ENCODE data around the gene RHOJ. TPM values are rescaled to one million over a fixed set of nuclear protein-coding genes. Genes with fewer than 3 reads are reported as not detected.
"Not testable (repeated sequence)": the region's sequence is repeated elsewhere in the genome, so short reads cannot be mapped to it uniquely, and the experiment has no call there.

RHOJ gene
- total RNA-seq: 10 to 100 TPM; 19.8 to 22.8 TPM
- long read RNA-seq, donor 1, partial matches to known transcripts: 1 of 9 reads
- long read RNA-seq, donor 1, other reads (novel, unspliced or antisense): 6 of 9 reads
- long read RNA-seq, donor 2, partial matches to known transcripts: 1 of 8 reads
- long read RNA-seq, donor 2, other reads (novel, unspliced or antisense): 3 of 8 reads

DNA sequence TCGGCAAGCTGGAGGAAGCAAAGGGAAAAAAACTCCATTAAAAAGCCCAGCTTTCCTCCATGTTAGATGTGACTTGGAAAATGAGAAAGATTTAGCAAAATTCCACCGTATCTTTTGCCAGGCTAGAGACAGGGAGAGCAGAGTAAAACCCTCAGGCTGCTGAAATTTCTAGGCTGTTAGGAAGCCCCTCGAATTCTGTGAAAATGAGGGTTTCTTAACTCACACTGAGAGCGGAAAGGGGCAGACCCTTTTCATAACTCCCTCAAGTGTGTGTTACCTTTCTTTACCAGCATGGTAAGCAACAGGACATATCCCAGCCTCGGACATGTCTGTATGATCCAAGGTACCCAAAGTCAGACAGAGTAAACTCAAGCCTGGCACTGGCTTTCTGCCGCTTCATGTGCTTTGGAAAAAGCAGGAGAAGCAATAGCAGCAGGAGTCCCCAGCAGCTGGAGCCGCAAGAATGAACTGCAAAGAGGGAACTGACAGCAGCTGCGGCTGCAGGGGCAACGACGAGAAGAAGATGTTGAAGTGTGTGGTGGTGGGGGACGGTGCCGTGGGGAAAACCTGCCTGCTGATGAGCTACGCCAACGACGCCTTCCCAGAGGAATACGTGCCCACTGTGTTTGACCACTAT lies at the start of gene RHOJ:
Gene RHOJ, plus strand, starts transcription at position 37 of the 637 bp plus-strand sequence. Its CDS starts 427 bp downstream, at position 464.
- no peak for DNase-seq (ENCODE audit: low spot score)
- intact Hi-C loops (cut with DNase I): no loop called here

DNA sequence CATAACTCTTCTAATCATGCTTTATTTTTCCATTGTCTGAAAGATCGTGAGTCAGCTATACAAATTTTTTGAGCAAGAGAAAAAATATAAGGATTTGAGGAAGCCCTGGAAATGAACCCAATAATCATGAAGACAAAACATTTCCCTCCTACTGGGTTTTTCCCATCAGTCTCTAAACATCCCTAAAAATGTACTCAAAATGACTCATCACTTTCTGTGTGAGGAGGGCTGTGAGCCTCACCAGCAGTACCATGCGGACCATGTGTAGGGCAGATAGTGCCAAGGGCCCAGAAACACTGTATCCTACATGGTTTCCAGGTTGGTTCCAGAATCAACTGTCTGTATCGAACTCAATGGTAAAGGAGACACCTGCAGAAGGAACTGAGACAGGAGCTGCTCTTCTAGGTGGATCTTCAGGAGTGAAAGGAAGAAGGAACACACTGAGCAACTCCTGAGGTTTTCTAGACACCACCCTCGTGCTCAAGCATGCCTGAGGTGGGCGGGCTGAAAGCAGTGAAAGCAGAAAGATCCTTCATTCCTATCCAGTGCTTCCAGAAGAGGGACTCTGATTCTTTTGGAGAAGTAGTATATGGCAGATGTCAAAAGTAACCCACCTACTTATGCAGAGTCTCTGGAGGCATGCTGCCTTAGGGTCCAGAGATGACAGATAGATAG lies 48.6 kb upstream of the RHOJ start:
- intact Hi-C loops (cut with DNase I): no loop called here
- no peak for DNase-seq (ENCODE audit: low spot score)

DNA sequence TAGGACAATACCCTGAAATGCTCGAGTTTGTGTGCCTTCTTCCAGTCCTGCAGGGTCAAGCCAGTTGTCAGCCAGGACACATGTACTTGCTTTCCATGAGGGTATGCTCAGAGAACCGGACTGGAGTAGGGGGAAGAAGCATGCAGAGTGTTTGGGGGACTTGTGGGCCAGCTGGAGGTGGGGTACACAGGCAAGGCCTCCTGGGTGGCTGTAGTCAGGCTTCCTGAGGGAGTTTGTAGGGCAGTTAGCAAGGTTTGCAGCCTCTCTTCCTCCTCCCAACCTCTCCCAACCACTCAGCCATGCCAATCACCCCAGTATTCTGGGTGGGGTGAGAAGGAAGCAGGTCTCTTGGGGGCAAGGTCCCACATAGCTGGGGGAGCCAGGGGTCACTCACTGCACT lies 47.0 kb upstream of the RHOJ start:
- no peak for DNase-seq (ENCODE audit: low spot score)
- intact Hi-C loops (cut with DNase I): no loop called here

DNA sequence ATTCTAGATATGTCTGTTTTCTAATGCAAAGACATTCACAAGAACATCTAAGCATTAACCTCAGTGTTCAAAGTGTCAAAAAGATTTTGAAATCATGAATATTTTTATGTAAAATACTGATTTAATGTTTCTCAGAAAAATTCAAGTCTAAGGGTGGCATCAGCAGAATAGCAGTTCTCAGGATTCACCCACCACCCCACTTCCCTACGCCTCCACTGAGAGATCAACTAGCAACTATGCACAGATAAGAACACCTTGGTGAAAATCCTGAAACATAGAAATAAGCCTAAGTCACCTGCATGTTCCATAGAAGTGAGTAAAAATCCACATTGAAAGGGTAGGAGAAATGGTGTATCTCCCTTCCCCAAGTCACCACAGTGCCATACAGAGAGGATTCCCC lies 40.9 kb upstream of the RHOJ start:
- no peak for DNase-seq (ENCODE audit: low spot score)
- intact Hi-C loops (cut with DNase I): no loop called here

DNA sequence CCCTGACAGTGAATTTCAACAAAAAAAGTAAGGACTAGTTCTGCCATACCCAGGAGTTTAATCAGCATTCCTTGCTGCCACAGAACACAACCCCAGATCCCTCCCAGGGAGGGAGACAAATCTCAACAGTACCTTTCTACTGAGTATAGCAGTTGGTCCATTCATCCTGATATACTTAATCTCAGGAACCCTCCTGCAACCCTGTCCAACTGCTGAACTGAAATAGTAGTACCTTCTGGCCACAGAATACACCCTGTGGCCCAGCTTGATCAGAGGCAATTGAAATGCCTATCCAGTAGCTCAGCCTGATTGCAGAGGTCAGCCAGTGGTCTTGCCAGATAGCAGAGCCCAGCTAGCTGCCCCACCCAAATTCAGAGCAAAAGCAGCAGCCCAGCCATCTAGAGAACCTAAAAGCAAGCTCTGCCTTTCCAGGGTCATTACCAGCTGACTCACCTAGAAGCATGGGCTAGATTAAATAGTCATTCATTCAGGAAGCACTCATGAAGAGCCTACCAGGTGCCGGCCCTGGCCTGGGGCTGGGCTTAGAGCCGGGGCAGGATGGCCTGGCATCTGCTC lies 40.0 kb upstream of the RHOJ start:
- intact Hi-C loops (cut with DNase I): no loop called here
- DNase-seq (ENCODE audit: low spot score): no peak

DNA sequence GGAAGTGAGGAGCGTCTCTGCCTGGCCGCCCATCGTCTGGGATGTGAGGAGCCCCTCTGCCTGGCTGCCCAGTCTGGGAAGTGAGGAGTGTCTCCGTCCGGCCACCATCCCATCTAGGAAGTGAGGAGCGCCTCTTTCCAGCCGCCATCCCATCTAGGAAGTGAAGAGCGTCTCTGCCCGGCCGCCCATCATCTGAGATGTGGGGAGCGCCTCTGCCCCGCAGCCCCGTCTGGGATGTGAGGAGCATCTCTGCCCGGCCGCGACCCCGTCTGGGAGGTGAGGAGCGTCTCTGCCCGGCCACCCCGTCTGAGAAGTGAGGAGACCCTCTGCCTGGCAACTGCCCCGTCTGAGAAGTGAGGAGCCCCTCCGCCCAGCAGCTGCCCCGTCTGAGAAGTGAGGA lies 39.0 kb upstream of the RHOJ start:
- DNase-seq (ENCODE audit: low spot score); intact Hi-C loops (cut with DNase I): not testable (repeated sequence)

DNA sequence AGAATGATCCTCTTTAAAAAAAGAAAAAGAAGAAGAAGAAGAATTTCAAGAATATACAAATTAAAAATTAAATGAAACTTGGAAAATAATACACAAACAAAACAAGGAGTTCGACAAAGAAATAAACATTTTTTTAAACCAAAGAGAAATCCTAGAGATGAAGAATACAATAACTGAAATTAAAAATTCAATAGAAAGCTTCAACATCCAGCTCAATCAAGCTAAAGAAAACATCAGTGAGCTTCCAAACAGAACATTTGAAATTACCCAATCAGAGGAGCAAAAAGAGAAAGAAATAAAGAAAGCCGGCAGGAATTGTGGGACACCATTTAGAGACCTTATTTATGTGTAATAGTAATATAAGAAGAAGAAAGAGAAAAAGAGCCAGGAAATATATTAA lies 37.2 kb upstream of the RHOJ start:
- intact Hi-C loops (cut with DNase I): no loop called here

DNA sequence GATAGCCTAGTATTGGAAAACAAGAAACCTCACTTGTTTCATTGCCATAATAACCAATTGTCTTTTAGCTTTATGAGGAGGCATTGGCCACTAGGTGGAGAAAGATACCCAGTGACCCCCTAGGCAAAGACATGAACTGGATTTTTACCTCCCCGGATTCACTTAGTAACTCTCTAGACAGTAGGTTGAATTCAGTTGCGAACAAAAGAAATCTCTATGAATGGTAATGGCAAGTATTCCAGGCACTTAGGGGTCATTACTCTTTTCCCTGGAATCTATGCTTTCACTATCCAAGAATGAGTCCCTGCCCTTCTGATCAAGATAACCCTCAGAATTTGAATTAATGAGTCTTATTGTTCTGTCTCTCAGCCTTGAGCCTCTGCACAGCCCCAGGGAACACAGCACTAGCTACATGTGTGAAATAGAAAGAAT lies 29.5 kb upstream of the RHOJ start:
- intact Hi-C loops (cut with DNase I): loop anchor here (5.0 to 10.0 kb wide), 2 partner anchors 100 to 103 kb away; no protein-coding TSS in a partner anchor
- no peak for DNase-seq (ENCODE audit: low spot score)

More for the DNA sequence above, 37.2 kb upstream of the RHOJ start:
- DNase-seq (ENCODE audit: low spot score): no peak

DNA sequence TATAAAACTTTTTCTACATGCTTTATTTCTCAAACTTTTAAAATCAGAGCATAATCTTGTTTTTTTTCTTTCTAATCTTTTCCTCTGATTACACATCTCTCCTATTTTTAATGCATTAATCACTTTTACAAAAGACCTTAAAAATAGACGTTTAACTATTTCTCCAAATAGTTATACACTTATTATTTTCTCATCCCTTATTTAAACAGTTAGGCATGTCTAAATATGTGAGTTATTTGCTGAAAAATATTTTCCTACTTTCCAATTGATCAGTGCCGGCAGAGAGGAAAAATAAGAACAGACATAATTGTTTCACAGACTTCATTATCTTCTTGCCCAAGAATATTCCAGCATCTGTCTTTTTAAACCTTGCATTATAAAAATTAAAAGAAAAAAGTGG lies 28.7 kb upstream of the RHOJ start:
- no peak for DNase-seq (ENCODE audit: low spot score)
- intact Hi-C loops (cut with DNase I): loop anchor here (5.0 to 10.0 kb wide), 2 partner anchors 99 to 102 kb away; no protein-coding TSS in a partner anchor

DNA sequence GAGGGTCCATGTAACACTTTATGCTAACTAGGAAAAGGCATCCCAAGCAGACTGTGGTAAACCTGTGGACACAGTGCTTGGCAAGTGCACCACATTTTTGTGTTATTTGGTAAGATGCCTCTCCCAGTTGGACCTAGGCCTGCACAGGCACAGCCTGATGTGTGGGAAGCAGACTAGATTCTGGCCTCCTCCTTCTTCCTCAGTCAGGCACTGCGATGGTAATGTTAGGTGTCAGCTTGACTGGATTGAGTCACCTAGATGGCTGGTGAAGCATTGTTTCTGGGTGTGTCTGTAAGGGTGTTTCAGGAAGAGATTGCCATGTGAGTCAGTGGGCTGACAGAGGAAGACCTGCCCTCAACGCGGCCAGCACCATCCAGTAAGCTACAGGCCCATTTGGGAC lies 25.3 kb upstream of the RHOJ start:
- intact Hi-C loops (cut with DNase I): loop anchor here (1.0 to 10.0 kb wide), 3 partner anchors 42 to 98 kb away; no protein-coding TSS in a partner anchor

DNA sequence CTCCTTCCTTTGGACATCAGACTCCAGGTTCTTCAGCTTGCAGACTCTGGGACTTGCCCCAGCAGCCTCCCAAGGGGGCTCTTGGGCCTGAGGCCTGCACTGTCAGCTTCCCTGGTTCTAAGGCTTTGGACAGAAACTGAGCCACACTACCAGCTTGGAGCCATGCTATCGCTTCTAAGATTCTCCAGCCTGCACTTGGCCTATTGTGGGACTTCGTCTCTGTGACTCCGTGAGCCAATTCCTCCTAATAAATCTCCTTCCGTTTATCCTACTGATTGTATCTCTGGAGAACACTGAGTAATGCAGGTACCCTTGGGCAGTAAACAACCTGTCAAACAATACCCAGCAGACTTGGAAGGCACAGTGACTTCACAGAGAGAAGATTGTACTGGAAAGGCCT lies 24.9 kb upstream of the RHOJ start:
- no peak for DNase-seq (ENCODE audit: low spot score)
- intact Hi-C loops (cut with DNase I): loop anchor here (5.0 to 10.0 kb wide), 2 partner anchors 95 to 98 kb away; no protein-coding TSS in a partner anchor

More for the DNA sequence above, 25.3 kb upstream of the RHOJ start:
- no peak for DNase-seq (ENCODE audit: low spot score)

DNA sequence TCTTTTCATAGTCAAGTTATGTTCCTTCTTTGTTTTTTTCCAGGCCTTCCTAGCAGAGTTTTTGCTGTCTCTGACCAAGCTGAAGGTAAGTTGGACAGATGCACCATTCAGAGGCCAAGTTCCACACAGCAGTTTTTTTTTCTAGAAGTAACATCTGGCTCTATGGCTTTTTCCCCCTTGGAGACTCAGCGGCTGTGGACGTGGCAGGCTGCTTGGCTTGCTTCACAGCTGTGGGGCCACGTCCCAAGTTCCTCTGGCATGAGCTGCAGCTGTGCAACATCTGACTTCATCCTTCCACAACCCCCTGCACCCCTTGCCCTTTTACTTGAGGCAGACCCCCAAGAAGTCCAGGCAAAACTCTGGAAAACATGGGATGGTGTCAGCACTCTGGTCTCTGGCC lies 24.2 kb upstream of the RHOJ start:
- DNase-seq (ENCODE audit: low spot score): no peak

DNA sequence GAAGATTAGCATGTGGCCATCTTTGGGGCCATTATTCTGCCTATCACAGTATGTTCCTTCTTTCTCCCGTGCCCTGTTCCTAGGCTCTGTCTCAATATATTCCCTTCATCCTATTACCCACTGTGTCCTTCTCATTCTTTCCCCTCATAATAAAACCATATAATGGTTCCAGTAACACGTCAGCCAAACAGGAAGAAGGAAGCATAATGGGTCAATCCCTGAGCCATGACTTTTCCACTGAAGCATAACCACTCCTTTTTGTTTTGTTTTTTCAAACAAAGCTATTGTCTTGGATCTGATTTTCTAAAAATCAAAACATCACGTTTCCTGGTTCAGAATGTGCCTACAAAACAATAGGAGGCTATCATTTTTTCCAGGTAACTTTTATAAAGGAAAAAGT lies 21.3 kb upstream of the RHOJ start:
- intact Hi-C loops (cut with DNase I): no loop called here
- no peak for DNase-seq (ENCODE audit: low spot score)

More for the DNA sequence above, 24.2 kb upstream of the RHOJ start:
- intact Hi-C loops (cut with DNase I): no loop called here

DNA sequence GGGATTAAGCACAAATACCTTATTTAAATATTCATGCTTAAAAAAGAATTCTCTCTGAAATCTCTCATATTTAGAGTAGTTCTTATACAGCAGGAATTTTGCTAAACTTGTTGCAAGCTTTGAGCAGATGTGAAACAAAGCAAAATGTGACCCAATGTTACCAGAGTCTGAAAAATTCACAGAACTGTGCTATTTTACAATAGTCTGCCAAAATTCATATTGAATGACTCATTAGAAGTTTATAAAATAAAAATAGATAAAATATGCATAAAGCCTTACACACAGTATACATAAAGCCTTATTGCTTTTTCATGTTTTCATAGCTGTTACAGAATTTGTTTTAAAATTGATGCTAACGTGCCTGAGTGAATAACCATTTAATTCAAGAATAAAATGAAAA lies 17.8 kb upstream of the RHOJ start:
- intact Hi-C loops (cut with DNase I): no loop called here
- DNase-seq (ENCODE audit: low spot score): no peak

DNA sequence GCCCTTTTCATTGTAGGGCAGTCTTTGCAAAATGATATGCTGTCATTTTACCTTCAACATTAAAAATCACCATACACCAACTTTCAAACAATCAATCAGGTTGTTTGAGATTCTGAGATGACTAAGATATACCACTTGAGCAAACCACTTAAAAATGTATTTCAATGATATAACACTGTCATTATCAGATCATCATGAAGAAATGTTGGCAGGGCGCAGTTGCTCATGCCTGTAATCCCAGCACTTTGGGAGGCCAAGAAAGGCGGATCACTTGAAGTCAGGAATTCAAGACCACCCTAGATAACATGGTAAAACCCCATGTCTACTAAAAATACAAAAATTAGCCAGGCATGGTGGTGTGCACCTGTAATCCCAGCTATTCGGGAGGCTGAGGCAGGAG lies 13.0 kb upstream of the RHOJ start:
- no peak for DNase-seq (ENCODE audit: low spot score)
- intact Hi-C loops (cut with DNase I): no loop called here

DNA sequence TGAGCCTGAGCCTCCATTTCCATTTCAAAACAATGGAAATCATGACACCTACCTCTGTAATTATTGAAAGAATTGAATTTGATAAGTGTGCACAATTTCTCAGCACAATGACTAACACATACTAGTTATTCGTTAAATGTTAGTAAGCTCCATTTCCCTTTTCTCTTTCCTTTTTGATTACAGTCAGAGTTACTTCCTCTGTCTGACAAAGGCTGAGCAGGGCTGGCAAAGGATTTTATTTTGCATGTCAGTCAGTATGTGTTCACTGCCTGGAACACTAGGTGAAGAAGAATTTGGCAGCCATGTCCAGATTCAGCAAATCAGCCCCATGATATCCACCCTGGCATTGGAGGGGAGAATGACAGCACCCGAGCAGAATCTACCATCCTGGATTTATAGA lies 12.2 kb upstream of the RHOJ start:
- no peak for DNase-seq (ENCODE audit: low spot score)
- intact Hi-C loops (cut with DNase I): no loop called here

DNA sequence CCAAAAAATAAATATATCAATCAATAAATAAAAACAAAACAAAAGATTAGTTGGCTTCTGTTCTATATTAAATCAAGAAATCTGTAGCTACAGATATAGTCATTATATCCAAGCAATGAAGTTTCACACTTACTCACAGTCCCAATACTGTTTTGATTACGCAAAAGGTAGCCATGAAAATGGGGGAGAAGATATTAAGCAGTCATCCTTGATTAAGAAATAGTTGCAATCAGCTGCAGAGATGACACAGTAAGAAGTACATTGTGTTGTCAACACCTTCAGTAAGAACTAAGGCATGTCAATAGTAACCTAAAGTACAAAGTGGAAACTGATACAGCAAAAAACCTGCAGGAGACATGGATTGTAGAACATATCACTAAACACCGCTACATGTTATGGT lies 11.0 kb upstream of the RHOJ start:
- intact Hi-C loops (cut with DNase I): no loop called here
- DNase-seq (ENCODE audit: low spot score): no peak

DNA sequence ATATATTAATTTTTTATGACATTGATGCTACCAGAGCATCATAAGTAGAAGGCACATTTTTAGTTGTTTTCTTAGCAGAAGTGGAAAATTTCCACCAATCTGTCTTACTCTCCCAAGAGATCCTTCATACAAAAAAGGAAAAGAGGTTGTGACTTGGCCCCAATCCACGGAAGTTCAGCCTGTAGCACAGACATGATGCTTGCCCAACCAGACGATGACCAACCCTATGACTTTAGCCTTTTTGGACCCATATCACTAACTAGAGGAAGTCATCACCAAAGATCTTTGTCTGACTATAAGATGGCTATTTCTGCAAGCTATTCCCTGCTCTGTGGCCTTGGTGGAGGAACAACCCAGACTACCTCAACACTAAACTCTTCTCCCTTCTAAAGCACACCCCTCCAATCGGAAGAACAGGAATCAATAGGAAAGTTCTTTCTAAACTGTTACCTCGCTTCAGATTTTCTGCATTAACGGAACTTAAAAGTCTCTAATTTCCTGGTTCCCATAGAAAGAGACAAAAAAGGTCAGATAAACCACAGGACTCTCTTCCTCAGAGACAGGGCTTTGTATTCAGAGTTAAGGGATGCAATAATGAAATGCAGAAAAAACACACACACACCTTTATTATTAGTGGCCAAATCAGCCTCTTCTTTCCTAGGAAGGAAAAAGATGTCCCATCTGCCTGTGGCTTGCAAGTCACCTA lies 4.1 kb upstream of the RHOJ start:
- intact Hi-C loops (cut with DNase I): no loop called here
- no peak for DNase-seq (ENCODE audit: low spot score)

DNA sequence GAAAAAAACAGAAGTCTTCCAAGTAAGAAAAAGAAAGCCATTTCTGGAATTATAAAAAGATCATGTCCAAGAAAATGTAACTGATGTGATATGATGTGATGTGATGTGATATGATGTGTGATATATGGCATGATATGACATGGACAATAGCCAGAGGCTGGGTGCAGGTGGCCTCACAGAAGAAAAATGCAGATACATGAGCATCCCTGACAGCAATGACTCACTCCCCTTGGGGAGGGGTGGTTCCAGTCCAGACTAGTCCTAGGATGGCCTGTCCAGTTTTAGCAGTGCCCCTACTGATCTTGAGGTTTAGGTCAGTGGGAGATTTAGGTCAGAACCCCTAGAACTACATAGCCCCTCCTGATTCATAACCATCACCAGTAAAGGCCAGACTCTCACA lies 3.5 kb upstream of the RHOJ start:
- intact Hi-C loops (cut with DNase I): no loop called here
- DNase-seq (ENCODE audit: low spot score): no peak

DNA sequence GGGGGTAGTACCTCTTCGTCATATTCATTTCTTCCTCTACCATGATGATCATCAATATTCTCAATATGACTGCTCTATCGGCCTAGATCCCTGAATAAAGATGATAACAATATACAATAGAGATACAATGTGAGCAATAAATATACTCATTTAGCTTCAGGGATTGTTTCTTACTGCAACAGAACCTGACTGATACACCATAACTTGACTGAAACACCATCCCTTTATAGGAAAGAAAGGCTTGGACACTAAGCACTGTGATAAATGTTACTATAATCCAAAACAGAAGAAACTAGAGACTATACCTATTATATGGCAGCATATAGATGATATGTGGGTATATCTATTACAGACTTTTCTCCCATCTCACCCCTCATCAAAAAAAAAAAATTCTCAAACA lies 1.2 kb upstream of the RHOJ start:
- no peak for DNase-seq (ENCODE audit: low spot score)
- intact Hi-C loops (cut with DNase I): no loop called here

All from posterior vena cava (tissue), 2 donors.